Mesenchymal stem cell (in vitro differentiated cells and primary cell): ENCODE data around the gene TAAR6.
A peak's percentile ranks its signal among the peaks of the same experiment; 100 is the strongest.

ENCODE experiments used
- DNase-seq: peaks from one replicate; pipeline ENCODE4 v3.0.0-alpha.2; 2013
- H2AFZ ChIP-seq: one replicate; pipeline ENCODE4 v1.6.1; 2013; ENCODE audit warnings: low read depth, mild to moderate bottlenecking, control low read depth, inconsistent platforms, low read length, moderate library complexity
- H2AK5ac ChIP-seq: 2 replicates; pipeline ENCODE4 v1.6.1; 2013; ENCODE audit warnings: low read length, moderate library complexity, mild to moderate bottlenecking, inconsistent platforms; ENCODE audit not compliant: severe bottlenecking
- H2BK120ac ChIP-seq: one replicate; pipeline ENCODE4 v1.6.1; 2013; ENCODE audit warnings: low read depth, mild to moderate bottlenecking, inconsistent platforms, low read length, moderate library complexity
- H2BK12ac ChIP-seq, 2 experiments: one replicate each; pipeline ENCODE4 v1.6.1; 2013; ENCODE audit warnings: inconsistent platforms in 2 of 2, low read length in 2 of 2, mild to moderate bottlenecking in 2 of 2, moderate library complexity in 2 of 2, control low read depth in 1 of 2
- H2BK15ac ChIP-seq: one replicate; pipeline ENCODE4 v1.6.1; 2013; ENCODE audit warnings: mild to moderate bottlenecking, low read depth, inconsistent platforms; ENCODE audit not compliant: poor library complexity, severe bottlenecking
- H2BK5ac ChIP-seq: 2 replicates; pipeline ENCODE4 v1.6.1; 2013; ENCODE audit warnings: low read depth, mild to moderate bottlenecking, low read length, control low read depth, inconsistent platforms; ENCODE audit not compliant: poor library complexity, severe bottlenecking
- H3K14ac ChIP-seq, 2 experiments: one replicate each; pipeline ENCODE4 v1.6.1; 2013; ENCODE audit warnings: inconsistent platforms in 2 of 2, low read length in 2 of 2, control low read depth in 1 of 2, mild to moderate bottlenecking in 1 of 2, moderate library complexity in 1 of 2
- H3K18ac ChIP-seq, 2 experiments: one replicate each; pipeline ENCODE4 v1.6.1; 2013; ENCODE audit warnings: inconsistent platforms in 2 of 2, low read length in 2 of 2, control low read depth in 1 of 2, low read depth in 1 of 2, mild to moderate bottlenecking in 1 of 2
- H3K23ac ChIP-seq, 2 experiments: one replicate each; pipeline ENCODE4 v1.6.1; 2013; ENCODE audit warnings: inconsistent platforms in 2 of 2, low read length in 2 of 2, mild to moderate bottlenecking in 2 of 2, moderate library complexity in 2 of 2, control low read depth in 1 of 2
- H3K27ac ChIP-seq: 2 replicates; pipeline ENCODE4 v1.5.1; 2013; ENCODE audit warnings: mild to moderate bottlenecking, moderate library complexity, low read length, control low read depth, inconsistent platforms; ENCODE audit not compliant: poor library complexity, severe bottlenecking
- H3K27me3 ChIP-seq, 2 experiments: 2 replicates each; pipeline versions ENCODE4 v1.6.1 to v1.7.0; 2013; ENCODE audit warnings: low read length in 2 of 2, mild to moderate bottlenecking in 2 of 2, moderate library complexity in 2 of 2, control low read depth in 1 of 2, inconsistent platforms in 1 of 2; ENCODE audit not compliant: control insufficient read depth in 1 of 2, insufficient read depth in 1 of 2
- H3K36me3 ChIP-seq, 2 experiments: 2 replicates each; pipeline versions ENCODE4 v1.6.1 to v1.7.0; 2013; ENCODE audit warnings: low read length in 2 of 2, control low read depth in 1 of 2, inconsistent platforms in 1 of 2, low read depth in 1 of 2, mild to moderate bottlenecking in 1 of 2; ENCODE audit not compliant: insufficient read depth in 2 of 2, control insufficient read depth in 1 of 2
- H3K4ac ChIP-seq, 2 experiments: one replicate each; pipeline ENCODE4 v1.6.1; 2013; ENCODE audit warnings: inconsistent platforms in 2 of 2, low read length in 2 of 2, mild to moderate bottlenecking in 2 of 2, moderate library complexity in 2 of 2, control low read depth in 1 of 2, low read depth in 1 of 2
- H3K4me1 ChIP-seq: 2 replicates; pipeline ENCODE4 v1.6.1; 2013; ENCODE audit warnings: low read depth, low read length, control low read depth; ENCODE audit not compliant: control insufficient read depth, insufficient read depth
- H3K4me2 ChIP-seq: 2 replicates; pipeline ENCODE4 v1.6.1; 2013; ENCODE audit warnings: low read length, mild to moderate bottlenecking, inconsistent platforms; ENCODE audit not compliant: poor library complexity, severe bottlenecking
- H3K4me3 ChIP-seq, 2 experiments: 2 replicates each; pipeline versions ENCODE4 v1.5.1 to v1.7.0; 2013; ENCODE audit warnings: low read length in 2 of 2, mild to moderate bottlenecking in 2 of 2, control low read depth in 1 of 2, low read depth in 1 of 2; ENCODE audit not compliant: insufficient read depth in 1 of 2
- H3K79me1 ChIP-seq: replicated peaks from 2 replicates; pipeline ENCODE4 v1.6.1; 2013; ENCODE audit warnings: mild to moderate bottlenecking, control low read depth, low read length, inconsistent platforms; ENCODE audit not compliant: poor library complexity, severe bottlenecking
- H3K9ac ChIP-seq: 2 replicates; pipeline ENCODE4 v1.7.0; 2013; ENCODE audit warnings: mild to moderate bottlenecking, low read length, moderate library complexity
- H3K9me3 ChIP-seq: 2 replicates; pipeline ENCODE4 v1.7.0; 2013; ENCODE audit warnings: mild to moderate bottlenecking, low read length; ENCODE audit not compliant: control insufficient read depth
- H4K8ac ChIP-seq: one replicate; pipeline ENCODE4 v1.6.1; 2013; ENCODE audit warnings: inconsistent platforms, mild to moderate bottlenecking, low read length, moderate library complexity
- H4K91ac ChIP-seq: one replicate; pipeline ENCODE4 v1.6.1; 2013; ENCODE audit warnings: mild to moderate bottlenecking, low read length, inconsistent platforms
- WGBS: methylation state at CpG from one replicate; pipeline ENCODE4 v1.1.7; 2013; ENCODE audit warnings: mixed read lengths; 5-methylcytosine and 5-hydroxymethylcytosine counted together

Gene TAAR6

GRCh38 chr6:132537145-132537544 is 33.0 kb upstream of the TAAR6 start:
- Histone ChIP-seq H3K23ac (no peak overlapping the region), H4K91ac (no peak overlapping the region), H2BK15ac (no peak overlapping the region), H3K4me3 (no peak overlapping the region), H2AK5ac (no peak overlapping the region), H4K8ac (no peak overlapping the region), H3K4me1 (no peaks in the 10 kb centered on the region), H3K79me1 (no peaks in the 10 kb centered on the region), H3K9me3 (peaks cover 6% of the 10 kb centered on the region), H3K9ac (no peak overlapping the region), H3K36me3 (no peaks in the 10 kb centered on the region), H2BK120ac (no peak overlapping the region), H3K27me3 (peaks cover 0 to 21% of the 10 kb centered on the region in 2 experiments), H2BK12ac (no peak overlapping the region), H3K18ac (no peak overlapping the region), H3K4ac (no peak overlapping the region), H2BK5ac (no peak overlapping the region), H3K14ac (no peak overlapping the region), H3K4me2 (no peak overlapping the region), H2AFZ (no peak overlapping the region), H3K27ac (no peak overlapping the region)
- WGBS: 100% methylated on average over 1 of the region's 3 CpGs
- DNase-seq: no peak

- Histone ChIP-seq H3K9me3 (peaks cover 6% of the 10 kb centered on the region), H3K23ac (no peak within 1 kb of the TSS), H3K27ac (no peak within 1 kb of the TSS), H2BK15ac (no peak within 1 kb of the TSS), H3K18ac (no peak within 1 kb of the TSS), H3K79me1 (no peaks in the 10 kb centered on the region), H3K4me3 (no peak within 1 kb of the TSS), H4K91ac (no peak within 1 kb of the TSS), H2AFZ (no peak within 1 kb of the TSS), H3K9ac (no peak within 1 kb of the TSS), H2BK12ac (no peak within 1 kb of the TSS), H3K14ac (no peak within 1 kb of the TSS), H3K36me3 (no peaks in the 10 kb centered on the region), H3K27me3 (peaks cover 0 to 21% of the 10 kb centered on the region in 2 experiments), H2BK120ac (no peak within 1 kb of the TSS), H3K4ac (no peak within 1 kb of the TSS), H2AK5ac (no peak within 1 kb of the TSS), H3K4me1 (no peaks in the 10 kb centered on the region), H3K4me2 (no peak within 1 kb of the TSS), H2BK5ac (no peak within 1 kb of the TSS), H4K8ac (peak within 1 kb of the TSS; percentile 69)
- no peak for DNase-seq
- 84% methylated on average over 3 of the region's 4 CpGs for WGBS
Observed at GRCh38 chr6:132537977-132538376, 32.1 kb upstream of the TAAR6 start, which contains the start of gene TAAR9. TAAR9 (plus strand) TSS chr6:132538277; CDS start chr6:132538290, 13 bp downstream.

GRCh38 chr6:132544826-132545225 is 25.3 kb upstream of the TAAR6 start:
- Histone ChIP-seq H3K4me3 (no peak overlapping the region), H3K79me1 (no peaks in the 10 kb centered on the region), H4K91ac (no peak overlapping the region), H3K9ac (no peak overlapping the region), H4K8ac (no peak overlapping the region), H2BK15ac (no peak overlapping the region), H2AFZ (no peak overlapping the region), H2BK12ac (no peak overlapping the region), H3K27ac (no peak overlapping the region), H2BK5ac (no peak overlapping the region), H3K4me2 (no peak overlapping the region), H3K4ac (no peak overlapping the region), H3K23ac (no peak overlapping the region), H3K18ac (no peak overlapping the region), H3K9me3 (no peaks in the 10 kb centered on the region), H2BK120ac (no peak overlapping the region), H3K14ac (no peak overlapping the region), H2AK5ac (no peak overlapping the region), H3K4me1 (no peaks in the 10 kb centered on the region), H3K36me3 (no peaks in the 10 kb centered on the region), H3K27me3 (peaks cover 0 to 21% of the 10 kb centered on the region in 2 experiments)
- DNase-seq: no peak

- Histone ChIP-seq H2BK12ac (no peak overlapping the region), H3K14ac (no peak overlapping the region), H3K9ac (no peak overlapping the region), H3K27ac (no peak overlapping the region), H3K18ac (no peak overlapping the region), H3K79me1 (no peaks in the 10 kb centered on the region), H2BK120ac (no peak overlapping the region), H3K4me2 (no peak overlapping the region), H3K4ac (no peak overlapping the region), H2BK15ac (no peak overlapping the region), H3K27me3 (peaks cover 8 to 21% of the 10 kb centered on the region in 2 experiments), H3K4me1 (no peaks in the 10 kb centered on the region), H3K23ac (no peak overlapping the region), H2AK5ac (no peak overlapping the region), H2BK5ac (no peak overlapping the region), H4K8ac (no peak overlapping the region), H3K4me3 (no peak overlapping the region), H3K36me3 (no peaks in the 10 kb centered on the region), H3K9me3 (no peaks in the 10 kb centered on the region), H2AFZ (no peak overlapping the region), H4K91ac (no peak overlapping the region)
- DNase-seq: no peak
- 93% methylated on average over 4 of the region's 4 CpGs for WGBS
Observed at GRCh38 chr6:132548746-132549463, 21.2 kb upstream of the TAAR6 start.
